ENCODE results near the gene NF1.
A peak's percentile ranks its signal among the peaks of the same experiment; 100 is the strongest.
"Not testable (repeated sequence)": the region's sequence is repeated elsewhere in the genome, so short reads cannot be mapped to it uniquely, and the experiment has no call there.

NF1 gene

DNA sequence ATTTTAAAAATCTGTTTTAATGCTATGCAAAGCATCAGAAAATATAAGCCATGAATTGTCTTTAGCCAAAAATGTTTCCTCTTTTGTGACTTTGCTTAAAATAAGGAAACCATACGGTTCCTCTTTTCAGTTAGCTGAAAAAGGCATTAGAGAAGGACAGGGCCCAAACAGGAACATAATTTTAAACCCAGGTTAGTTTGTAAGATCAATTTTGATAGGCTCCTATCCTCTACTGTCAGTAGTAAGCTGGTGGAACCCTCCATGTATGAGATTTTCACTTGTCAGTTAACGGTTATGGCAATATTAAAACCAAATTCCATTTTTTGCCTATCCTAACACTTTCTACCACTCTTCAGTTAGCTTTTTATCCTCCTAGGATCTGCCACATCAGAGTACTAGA, 214.8 kb downstream of the NF1 start:
- no peak for DNase-seq

DNA sequence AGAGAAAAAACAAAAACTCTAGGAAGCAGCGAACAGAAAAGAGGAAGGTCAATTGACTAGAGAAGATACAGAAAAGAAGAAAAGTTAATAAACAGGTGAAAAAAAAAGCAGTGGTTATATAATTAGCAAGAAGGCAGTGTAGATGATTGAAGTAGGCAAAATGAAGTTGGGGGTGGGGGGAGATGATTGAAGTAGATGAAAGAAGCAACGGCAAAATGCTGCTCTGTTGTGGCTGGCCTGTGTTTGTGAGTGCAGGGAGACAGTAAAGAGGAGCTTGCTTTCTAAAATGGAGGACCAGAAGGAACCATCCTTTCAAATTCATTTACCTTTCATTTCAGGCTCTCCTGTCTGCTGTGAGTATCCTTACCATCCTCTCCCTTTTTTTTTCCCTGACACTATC, 215.5 kb downstream of the NF1 start:
- DNase-seq = no peak

DNA sequence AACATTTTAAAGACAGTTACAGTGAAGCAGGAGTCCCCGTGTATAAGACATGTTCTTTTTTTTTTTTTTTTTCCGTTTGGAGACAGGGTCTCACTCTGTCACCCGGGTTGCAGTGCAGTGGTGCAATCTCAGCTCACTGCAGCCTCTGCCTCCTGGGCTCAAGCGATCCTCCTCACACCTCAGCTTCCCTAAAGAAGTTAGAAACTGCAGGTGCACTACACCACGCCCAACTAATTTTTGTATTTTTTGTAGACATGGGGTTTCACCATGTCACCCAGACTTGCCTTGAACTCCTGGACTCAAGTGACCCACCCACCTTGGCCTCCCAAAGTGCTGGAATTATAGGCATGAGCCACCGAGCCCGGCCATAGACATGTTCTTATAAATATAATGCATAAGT, 216.1 kb downstream of the NF1 start:
- DNase-seq = no peak

DNA sequence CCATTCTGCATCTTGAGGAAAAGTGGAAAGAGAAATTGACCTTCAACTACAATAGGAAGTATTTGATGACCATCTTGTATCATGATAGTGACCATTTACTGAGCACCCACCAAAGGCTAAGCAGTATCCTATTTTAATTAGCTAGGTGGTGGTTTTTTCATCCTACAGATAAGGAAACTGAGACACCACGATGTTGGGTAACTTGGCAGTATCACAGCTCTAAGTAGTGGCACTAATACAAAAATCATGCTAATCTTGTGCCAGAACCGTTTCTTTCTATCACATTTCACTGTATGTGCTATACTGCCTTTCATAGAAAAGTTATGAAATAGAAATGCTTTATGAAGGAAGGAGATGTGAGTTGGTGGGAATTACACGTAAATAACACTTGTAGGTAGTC, 216.7 kb downstream of the NF1 start:
- no peak for DNase-seq

DNA sequence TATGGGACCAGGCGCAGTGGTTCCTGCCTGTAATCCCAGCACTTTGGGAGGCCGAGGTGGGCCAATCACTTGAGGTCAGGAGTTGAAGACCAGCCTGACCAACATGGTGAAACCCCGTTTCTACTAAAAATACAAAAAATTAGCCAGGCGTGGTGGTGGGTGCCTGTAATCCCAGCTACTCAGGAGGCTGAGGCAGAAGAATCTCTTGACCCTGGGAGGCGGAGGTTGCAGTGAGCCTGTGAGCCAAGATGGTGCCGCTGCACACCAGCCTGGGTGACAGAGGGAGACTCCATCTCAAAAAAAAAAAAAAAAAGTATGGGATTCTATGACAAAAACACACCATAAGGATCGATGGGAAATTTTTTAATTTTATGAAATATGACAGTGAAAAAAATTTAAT, 217.4 kb downstream of the NF1 start:
- not testable (repeated sequence) for DNase-seq

DNA sequence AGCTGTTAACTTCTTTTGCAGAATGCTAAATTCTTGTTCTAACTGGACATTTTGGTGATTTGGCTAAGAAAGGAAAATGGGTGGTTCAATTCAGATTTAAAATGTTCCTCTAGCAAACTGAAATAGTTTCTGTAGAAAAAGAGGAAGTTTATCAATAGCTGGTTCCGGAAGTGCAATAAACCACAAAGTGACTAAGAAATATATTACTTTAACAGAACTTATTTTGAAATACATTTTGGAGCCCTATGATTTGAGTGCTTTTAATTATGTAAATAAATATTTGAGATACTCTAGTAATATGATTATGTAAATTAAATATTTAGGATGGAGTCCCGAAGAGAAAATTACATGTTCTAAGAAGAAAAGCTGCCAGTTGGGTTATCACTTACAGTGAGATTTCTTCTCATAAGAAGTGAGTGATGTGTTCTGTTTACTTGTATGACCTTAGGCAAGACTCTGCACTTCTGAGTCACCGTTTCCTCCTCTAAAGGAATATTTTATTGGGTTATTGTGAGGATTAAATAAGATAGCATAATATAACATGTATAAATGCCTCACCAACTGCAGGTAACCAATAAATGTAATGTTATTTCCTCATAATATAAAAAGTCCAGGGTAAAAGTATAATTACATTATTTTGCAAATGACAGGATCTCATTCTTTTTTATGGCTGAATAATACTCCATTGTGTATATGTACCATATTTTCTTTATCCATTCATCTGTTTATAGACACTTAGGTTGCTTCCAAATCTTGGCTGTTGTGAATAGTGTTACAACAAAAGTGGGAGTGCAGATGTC, 219.4 kb downstream of the NF1 start, which contains the start of gene EVI2B:
Gene EVI2B, minus strand, starts transcription at position 73 of the 800 bp plus-strand sequence. CDS start 8,445 bp downstream, outside the sequence.
- no peak for DNase-seq

DNA sequence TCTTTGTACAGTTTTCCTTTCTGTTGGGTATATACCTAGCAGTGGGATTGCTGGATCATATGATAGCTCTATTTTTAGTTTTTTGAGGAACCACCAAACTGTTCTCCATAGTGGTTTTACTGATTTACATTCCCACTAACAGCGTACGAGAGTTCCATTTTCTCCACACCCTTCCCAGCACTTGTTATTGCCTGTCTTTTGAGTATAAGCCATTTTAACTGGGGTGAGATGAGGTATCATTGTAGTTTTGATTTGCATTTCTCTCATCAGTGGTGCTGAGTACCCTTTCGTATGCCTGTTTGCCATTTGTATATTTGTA, 220.0 kb downstream of the NF1 start:
- no peak for DNase-seq

DNA sequence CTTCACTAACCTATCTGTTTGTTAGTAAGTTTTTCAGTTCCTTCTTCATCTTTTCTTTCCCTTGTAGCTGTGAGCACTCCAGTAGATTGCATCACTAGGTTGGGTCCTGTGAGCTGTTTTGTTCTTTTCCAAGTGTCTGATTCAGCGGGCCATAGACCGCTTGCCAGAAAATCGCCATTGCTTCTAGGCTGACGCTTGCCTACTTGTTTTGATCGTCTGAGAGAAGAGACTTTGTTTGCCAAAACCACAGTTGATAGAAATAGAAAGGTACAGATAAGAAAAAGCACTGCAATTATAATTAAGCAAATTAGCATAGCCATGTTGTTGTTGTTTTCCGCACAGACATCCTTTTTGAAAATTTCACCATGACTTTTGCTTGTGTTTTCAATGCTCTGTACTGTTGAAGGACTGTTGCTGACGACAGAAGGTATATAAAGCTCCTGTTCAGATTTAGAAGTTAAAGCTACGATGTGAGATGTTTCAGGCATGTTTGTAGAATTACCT, 223.6 kb downstream of the NF1 start:
- DNase-seq = peak; percentile 34 to 48

DNA sequence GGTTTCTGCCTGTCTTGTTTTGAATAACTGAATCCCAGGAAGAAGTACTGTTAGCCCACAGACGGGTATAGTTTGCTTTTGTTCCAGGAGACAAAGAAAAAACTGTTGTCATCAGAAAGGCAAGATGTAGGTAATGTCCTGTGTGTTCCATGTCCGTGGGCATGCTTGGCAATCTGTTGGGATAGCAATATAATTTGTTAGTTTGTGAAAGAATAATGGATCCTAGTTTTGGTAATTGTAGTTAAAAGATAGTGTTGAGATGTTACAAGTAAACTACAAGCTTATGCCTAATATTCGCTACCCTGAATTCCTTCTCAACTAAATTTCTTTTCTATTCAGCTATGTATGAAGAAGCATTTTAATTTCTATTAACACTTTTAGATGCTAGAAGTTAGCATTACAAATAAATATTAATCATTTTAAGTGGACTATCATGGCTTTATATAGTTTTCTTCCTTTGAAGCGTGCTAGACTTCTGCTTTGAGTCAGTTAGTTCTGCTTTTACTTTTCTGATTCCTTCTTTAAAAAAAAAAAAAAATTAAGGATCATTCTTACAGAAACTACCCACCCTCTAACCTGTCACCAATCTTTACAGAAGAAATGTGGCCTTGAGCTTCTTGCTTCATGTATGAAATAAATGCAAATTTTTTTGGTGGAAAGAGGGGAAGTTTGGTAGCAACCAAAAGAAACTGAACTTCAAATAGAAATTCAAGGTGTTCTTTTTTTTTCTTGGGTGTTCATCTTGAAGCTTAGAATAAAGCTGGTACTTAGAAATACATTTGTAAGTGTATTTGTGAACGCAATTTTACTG, 224.3 kb downstream of the NF1 start:
- no peak for DNase-seq

DNA sequence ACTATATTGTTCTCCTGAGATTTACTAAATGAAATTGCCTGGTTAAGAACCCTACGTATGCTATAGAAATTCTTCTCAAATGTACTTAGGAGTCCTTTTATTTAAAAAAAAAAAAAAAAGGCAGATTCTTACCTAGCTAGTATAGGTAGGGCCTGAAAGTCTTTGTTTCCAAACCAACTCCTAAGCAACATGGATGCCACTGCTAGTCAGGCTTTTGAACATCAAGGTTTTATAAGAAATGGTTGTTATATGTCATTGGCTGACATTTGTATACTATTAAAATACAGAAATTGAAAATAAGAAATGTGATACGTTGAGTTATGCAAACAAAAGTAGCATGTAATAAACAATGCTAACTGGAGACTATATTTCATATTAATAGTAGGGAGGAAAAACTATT, 225.5 kb downstream of the NF1 start:
- DNase-seq = no peak

DNA sequence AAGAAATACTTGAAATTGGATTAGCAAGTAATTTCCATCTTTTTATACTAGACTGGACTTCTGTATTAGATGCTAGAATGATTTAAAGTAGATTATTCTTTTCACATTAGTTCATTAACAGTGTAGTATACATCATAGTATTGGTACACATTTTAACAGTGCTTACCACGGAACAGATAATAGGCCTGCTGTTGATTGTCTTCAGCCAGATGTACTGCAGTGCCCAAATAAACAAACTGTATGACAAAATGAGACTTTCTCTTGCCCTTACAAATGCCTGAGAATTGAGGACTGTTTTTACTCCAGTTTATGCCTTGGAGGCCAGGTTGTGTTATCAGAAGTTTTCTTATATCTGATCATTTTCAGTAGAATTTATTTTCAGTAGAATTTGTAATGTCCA, 226.0 kb downstream of the NF1 start:
- no peak for DNase-seq

DNA sequence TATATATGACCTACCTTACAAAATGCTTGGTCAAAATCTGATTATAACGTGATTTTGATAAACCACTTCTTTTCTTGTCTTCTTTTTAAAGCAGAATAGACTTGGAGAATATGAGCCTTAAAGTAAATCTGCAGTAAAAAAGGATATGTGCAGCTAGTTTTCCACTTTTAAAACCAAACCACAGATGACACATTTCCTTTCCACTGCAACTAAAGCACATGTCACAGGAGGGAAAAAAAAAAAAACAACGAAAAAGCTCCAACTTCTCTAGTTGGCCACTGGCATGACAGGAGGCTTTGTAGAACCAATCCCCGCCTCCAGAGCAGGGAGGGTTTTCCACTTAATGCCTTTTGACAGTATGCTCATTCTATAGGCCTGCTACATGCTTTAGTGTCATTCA, 226.7 kb downstream of the NF1 start, which contains the start of gene EVI2A:
Gene EVI2A, minus strand, starts transcription at position 142 of the 400 bp plus-strand sequence. CDS start 2,609 bp downstream, outside the sequence.
- DNase-seq = peak; percentile 44 to 52

DNA sequence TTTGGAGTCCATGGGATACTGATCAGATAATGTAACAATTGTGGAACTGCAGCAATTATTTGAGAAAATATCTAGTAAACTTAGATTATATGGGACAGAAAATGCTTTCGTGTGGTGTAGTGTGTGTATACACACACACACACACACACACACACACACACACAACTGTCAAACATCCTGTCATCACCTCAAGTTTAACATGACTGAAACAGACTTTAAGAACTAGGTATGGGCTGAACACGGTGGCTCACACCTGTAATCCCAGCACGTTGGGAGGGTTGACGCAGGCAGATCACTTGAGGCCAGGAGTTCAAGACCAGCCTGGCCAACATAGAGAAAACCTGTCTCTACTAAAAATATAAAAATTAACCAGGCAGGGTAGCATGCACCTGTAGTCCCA, 227.2 kb downstream of the NF1 start:
- no peak for DNase-seq

DNA sequence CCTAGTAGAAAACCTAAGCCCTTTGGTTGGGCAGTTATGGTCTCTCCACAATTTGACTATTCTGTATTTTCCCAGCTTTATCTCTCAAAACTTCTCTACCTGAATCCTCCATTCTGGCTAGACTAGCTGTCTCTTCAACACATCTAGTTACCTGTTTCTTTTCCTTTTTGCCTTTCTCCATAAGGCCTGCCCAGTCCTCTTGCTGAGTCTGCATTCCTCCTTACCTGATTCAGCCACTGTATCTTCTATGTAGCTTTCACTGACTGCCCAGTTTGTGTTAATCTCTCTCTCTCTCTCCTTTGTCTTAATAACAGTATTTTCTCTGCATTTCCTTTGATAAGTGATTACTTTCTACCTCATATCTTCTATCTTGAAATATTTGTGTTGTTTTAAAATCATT, 228.8 kb downstream of the NF1 start:
- DNase-seq = no peak

DNA sequence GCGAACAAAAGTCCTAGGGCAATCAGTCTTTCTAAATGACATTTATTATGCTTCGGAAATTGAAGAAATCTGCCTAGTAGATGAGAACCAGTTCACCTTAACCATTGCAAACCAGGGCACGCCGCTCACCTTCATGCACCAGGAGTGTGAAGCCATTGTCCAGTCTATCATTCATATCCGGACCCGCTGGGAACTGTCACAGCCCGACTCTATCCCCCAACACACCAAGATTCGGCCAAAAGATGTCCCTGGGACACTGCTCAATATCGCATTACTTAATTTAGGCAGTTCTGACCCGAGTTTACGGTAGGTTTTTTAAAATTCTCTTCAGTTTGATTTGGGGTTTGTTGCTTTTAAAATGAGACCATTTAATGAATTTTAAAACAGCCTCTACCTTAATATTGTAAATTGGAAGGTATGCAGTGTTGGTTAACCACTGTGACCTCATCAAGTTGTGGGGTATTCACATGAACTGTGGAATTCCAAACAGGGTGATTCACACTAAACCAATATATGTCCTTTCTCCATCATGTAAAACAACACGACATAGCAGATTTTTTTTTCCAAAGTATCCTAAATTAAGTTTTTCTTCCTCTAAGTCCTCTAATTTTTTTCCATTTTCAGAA, 232.9 kb downstream of the NF1 start:
- no peak for DNase-seq

DNA sequence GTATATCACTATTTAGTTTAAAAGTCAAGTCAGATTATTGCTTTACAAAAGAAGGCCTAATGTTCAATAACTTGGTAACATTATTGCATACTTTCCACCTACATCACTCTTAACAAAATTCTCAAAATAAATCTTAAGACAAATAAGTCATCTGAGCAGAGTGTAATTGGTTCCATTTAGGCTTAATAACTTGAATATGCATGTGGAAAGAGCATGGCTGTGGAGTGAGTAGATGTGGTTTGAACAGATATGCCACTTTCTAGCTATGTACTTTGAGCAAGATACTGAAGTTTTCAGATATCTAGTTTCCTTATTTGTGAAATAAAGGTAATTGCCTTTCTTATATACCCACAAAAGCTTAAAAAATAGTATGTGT, 233.4 kb downstream of the NF1 start:
- no peak for DNase-seq

DNA sequence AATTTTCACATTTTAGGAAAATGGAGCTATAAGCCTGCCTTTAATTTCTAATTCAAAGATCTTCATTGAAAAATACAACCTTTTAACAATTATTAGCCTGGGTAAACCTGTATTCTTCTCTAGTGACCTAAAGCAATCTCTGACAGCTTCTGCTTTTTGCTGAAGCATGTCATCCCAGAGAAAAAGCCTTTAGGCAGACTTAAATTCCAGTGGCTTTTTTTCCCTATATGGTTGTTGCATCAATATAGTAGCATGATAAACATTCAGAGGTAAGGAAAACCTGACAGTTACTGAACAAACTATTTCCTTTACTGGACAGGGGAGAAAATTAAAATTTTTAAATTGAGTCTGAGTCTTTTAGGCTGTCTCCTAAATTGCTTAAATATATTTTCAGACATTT, 234.4 kb downstream of the NF1 start:
- no peak for DNase-seq

DNA sequence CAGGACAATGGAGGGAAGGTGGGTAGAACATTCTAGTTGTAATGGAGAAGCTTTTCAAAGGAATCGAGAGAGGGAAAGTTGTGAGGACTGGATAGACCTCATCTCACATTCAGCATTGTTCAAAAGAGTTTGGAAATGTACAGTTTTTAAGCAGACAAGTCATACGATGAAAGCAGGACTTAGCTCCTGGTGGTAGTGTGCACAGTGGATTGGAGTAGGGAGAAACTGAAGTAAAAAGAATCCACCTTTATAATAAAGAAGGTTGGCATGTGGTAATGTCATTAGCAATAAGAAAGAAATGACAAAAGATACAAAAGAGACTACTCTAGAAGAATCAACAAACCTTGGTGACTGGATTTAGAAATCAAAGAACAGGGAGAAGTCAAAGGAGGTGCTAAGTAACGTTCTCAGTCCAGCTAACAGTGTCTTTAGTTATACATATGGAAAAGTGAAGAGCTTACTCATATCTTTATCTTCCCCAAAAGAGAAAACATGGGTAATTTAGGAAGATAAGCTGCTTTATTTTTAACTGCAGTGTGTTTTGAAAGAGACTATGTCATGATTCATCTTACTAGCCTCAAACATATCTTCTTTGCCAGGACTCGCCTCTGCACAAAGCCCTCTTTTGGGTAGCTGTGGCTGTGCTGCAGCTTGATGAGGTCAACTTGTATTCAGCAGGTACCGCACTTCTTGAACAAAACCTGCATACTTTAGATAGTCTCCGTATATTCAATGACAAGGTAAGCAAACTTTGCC, 245.3 kb downstream of the NF1 start:
- no peak for DNase-seq

DNA sequence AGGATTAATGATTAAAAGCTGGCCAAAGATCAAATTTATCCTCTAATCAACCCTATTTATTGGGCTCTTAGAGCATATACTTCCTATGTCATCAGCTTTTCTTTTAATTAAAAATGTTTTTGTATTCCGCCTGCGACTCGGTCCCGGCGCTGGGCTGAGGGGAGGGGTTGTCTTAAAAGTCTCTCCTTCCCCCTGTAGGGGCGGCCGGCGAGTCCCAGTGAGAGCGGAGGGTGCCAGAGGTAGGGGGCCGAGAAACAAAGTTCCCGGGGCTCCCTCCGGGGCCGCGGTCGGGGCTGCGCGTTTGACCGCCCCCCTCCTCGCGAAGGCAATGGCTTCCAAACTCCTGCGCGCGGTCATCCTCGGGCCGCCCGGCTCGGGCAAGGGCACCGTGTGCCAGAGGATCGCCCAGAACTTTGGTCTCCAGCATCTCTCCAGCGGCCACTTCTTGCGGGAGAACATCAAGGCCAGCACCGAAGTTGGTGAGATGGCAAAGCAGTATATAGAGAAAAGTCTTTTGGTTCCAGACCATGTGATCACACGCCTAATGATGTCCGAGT, 250.5 kb downstream of the NF1 start:
- DNase-seq = not testable (repeated sequence)

DNA sequence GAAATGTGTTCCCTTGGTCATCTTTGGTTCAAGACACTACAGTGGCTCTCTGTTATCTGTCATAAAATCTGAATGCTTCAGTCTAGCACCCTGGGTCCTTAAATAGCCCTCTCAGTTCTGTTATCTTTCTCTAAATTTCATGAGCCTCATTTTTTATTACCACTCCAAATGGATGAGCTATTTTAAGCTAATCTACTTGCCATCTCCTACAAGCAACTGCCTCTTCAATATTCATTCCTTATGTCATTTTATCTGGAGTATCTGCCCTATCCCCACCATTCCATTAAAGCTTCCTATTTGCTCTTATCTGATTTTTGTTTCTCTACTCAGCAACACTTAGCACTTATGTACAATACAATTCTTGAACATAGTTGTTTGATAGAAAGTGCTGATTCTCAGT, 254.7 kb downstream of the NF1 start:
- no peak for DNase-seq

DNA sequence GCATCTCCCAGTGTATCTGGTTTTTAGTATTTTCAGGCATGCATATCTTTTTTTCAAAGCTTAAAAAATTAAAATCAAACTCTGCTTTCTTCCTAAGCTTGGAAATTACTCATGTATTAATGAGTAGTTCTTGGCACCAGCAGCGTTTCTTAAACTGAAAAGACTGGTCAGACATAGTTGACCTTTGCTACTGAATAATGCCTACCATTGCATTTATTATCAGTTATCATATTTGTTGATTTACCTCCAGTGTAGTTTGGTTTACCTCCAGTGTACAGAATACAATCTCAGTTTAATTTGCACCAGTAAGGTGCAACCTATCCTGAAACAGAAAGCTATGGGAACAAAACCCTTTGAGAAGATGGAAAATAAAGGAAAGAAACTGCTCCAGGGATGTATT, 261.2 kb downstream of the NF1 start:
- no peak for DNase-seq

DNA sequence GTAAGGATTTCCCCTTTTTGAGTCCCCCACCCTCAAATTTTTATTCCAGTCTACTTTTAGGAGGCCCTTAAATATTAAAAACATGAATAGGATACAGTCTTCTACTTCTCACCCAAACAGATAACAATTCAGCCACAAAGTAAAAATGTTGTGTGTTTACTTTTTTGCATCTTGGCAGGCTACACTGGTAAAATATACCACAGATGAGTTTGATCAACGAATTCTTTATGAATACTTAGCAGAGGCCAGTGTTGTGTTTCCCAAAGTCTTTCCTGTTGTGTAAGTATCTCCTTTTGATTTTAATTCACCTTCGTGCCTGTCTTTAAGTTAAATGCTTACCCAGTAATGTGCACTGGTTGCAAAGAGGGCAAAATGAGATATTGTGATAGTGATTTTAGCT, 262.3 kb downstream of the NF1 start:
- DNase-seq = no peak

Measured in stimulated activated CD4-positive, alpha-beta T cell treated with anti-CD3 and anti-CD28 coated beads, Interleukin-2, amount 100 ng/mL, for 48 hours (primary cell).